Mesendoderm (in vitro differentiated cells): ENCODE measurements around the gene TJP2.
A peak's percentile ranks its signal among the peaks of the same experiment; 100 is the strongest.

ENCODE experiments used
- DNase-seq: peaks from one replicate; pipeline ENCODE4 v3.0.0; 2013
- H2AK5ac ChIP-seq: 2 replicates; pipeline ENCODE4 v1.6.1; 2013; ENCODE audit warnings: low read length, inconsistent platforms
- H2BK120ac ChIP-seq: 2 replicates; pipeline ENCODE4 v1.6.1; 2013; ENCODE audit warnings: low read depth, mild to moderate bottlenecking, low read length, moderate library complexity, mixed read lengths
- H2BK15ac ChIP-seq: replicated peaks from 2 replicates; pipeline ENCODE4 v1.6.1; 2013; ENCODE audit warnings: low read depth, mild to moderate bottlenecking, moderate library complexity
- H2BK5ac ChIP-seq: 2 replicates; pipeline ENCODE4 v1.6.1; 2013; ENCODE audit warnings: low read length, inconsistent platforms
- H3K18ac ChIP-seq: 2 replicates; pipeline ENCODE4 v1.6.1; 2013; ENCODE audit warnings: mild to moderate bottlenecking, low read length, mixed read lengths
- H3K23ac ChIP-seq: one replicate; pipeline ENCODE4 v1.6.1; 2013; ENCODE audit warnings: low read length
- H3K27ac ChIP-seq: 2 replicates; pipeline ENCODE4 v1.5.1; 2013; ENCODE audit warnings: low read depth, mild to moderate bottlenecking, inconsistent platforms, low read length, moderate library complexity
- H3K27me3 ChIP-seq: 2 replicates; pipeline ENCODE4 v1.6.1; 2013; ENCODE audit warnings: low read length, control low read depth, mild to moderate bottlenecking, inconsistent platforms; ENCODE audit not compliant: insufficient read depth, poor library complexity
- H3K36me3 ChIP-seq: 2 replicates; pipeline ENCODE4 v1.6.1; 2013; ENCODE audit warnings: low read length, inconsistent platforms; ENCODE audit not compliant: control insufficient read depth, insufficient read depth
- H3K4ac ChIP-seq: one replicate; pipeline ENCODE4 v1.6.1; 2013; ENCODE audit warnings: low read depth, mild to moderate bottlenecking, low read length, moderate library complexity
- H3K4me1 ChIP-seq: 2 replicates; pipeline ENCODE4 v1.6.1; 2013; ENCODE audit warnings: low read depth, low read length, inconsistent platforms; ENCODE audit not compliant: control insufficient read depth
- H3K4me2 ChIP-seq: 2 replicates; pipeline ENCODE4 v1.6.1; 2013; ENCODE audit warnings: low read length
- H3K4me3 ChIP-seq: 2 replicates; pipeline ENCODE4 v1.5.1; 2013; ENCODE audit warnings: mild to moderate bottlenecking, low read length
- H3K56ac ChIP-seq: one replicate; pipeline ENCODE4 v1.6.1; 2013; ENCODE audit warnings: low read length
- H3K79me1 ChIP-seq: 2 replicates; pipeline ENCODE4 v1.6.1; 2013; ENCODE audit warnings: low read length, inconsistent platforms
- H3K79me2 ChIP-seq: 2 replicates; pipeline ENCODE4 v1.6.1; 2013; ENCODE audit warnings: mild to moderate bottlenecking, low read length; ENCODE audit not compliant: control insufficient read depth, insufficient read depth
- H3K9ac ChIP-seq: 2 replicates; pipeline ENCODE4 v1.6.1; 2013; ENCODE audit warnings: low read length, inconsistent platforms
- H4K5ac ChIP-seq: one replicate; pipeline ENCODE4 v1.6.1; 2013; ENCODE audit warnings: low read length
- H4K8ac ChIP-seq: one replicate; pipeline ENCODE4 v1.6.1; 2013; ENCODE audit warnings: low read depth, mild to moderate bottlenecking, control low read depth, low read length, moderate library complexity
- WGBS: extraction: QIAGEN DNeasy Blood & Tissue Kit; methylation state at CpG from one replicate; pipeline ENCODE4 v1.1.7; 2013; ENCODE audit warnings: low lambda C conversion rate, missing lambda C conversion rate; ENCODE audit not compliant: insufficient coverage; ENCODE audit errors: extremely low coverage; 5-methylcytosine and 5-hydroxymethylcytosine counted together

The TJP2 gene

DNA sequence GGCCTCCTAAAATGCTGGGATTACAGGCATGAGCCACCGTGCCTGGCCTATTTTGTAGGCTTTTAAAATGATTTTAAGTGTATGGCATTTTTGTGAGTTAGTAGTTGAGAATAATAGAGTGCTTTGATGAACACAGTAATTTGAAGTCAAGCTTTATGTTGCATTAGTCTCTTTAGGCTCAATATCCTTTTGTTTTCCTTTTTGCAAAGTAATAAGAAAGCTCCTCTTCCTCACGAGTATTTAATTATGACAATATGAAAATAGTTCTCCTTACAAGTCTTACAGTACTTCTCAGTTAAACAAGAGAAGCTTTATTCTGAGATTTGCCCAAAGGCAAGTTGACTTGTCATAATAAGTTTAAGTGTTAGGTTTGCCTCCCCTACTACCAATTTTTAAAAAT lies 69.0 kb downstream of the TJP2 start:
- H3K79me2 ChIP-seq: no peaks in the 10 kb centered on the region
- no peak overlapping the region for H2BK120ac ChIP-seq
- H2BK15ac ChIP-seq: no peak overlapping the region
- H3K56ac ChIP-seq: no peak overlapping the region
- H4K8ac ChIP-seq: no peak overlapping the region
- no peaks in the 10 kb centered on the region for H3K4me1 ChIP-seq
- no peaks in the 10 kb centered on the region for H3K36me3 ChIP-seq
- DNase-seq: no peak
- no peak overlapping the region for H3K18ac ChIP-seq
- H3K27me3 ChIP-seq: no peaks in the 10 kb centered on the region
- no peak overlapping the region for H3K23ac ChIP-seq
- H3K27ac ChIP-seq: no peak overlapping the region
- no peak overlapping the region for H3K9ac ChIP-seq
- H4K5ac ChIP-seq: no peak overlapping the region
- H3K4ac ChIP-seq: no peak overlapping the region
- H2AK5ac ChIP-seq: no peak overlapping the region
- H2BK5ac ChIP-seq: no peak overlapping the region
- no peak overlapping the region for H3K4me2 ChIP-seq
- no peak overlapping the region for H3K4me3 ChIP-seq
- H3K79me1 ChIP-seq: no peaks in the 10 kb centered on the region
- no CpG with 5 or more reads among the region's 2 CpGs for WGBS

DNA sequence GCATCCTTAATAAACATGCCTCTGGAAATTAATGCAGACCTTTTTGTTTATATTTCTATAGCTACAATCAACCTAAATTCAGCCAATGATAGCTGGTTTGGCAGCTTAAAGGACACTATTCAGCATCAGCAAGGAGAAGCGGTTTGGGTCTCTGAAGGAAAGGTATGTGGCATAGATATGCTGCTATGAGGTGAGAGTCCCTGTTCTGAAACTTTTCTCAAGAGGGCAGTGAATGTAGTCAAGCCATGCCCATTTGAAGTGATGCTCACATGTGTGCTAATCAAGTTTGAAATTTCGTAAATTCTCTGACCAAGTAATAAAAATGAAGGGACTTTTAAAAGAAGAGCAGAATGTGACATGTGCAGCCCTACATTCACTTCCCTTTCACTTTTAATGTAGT lies 72.6 kb downstream of the TJP2 start:
- H3K4ac ChIP-seq: no peak overlapping the region
- H3K18ac ChIP-seq: no peak overlapping the region
- no peak overlapping the region for H2BK120ac ChIP-seq
- no peaks in the 10 kb centered on the region for H3K79me2 ChIP-seq
- H3K27me3 ChIP-seq: no peaks in the 10 kb centered on the region
- DNase-seq: no peak
- H2BK15ac ChIP-seq: no peak overlapping the region
- no peak overlapping the region for H2BK5ac ChIP-seq
- no peak overlapping the region for H3K23ac ChIP-seq
- H3K4me3 ChIP-seq: no peak overlapping the region
- H3K56ac ChIP-seq: no peak overlapping the region
- no peak overlapping the region for H2AK5ac ChIP-seq
- H3K36me3 ChIP-seq: no peaks in the 10 kb centered on the region
- H3K9ac ChIP-seq: no peak overlapping the region
- H4K5ac ChIP-seq: no peak overlapping the region
- H3K4me1 ChIP-seq: no peaks in the 10 kb centered on the region
- WGBS: no CpG with 5 or more reads among the region's 2 CpGs
- H3K4me2 ChIP-seq: no peak overlapping the region
- H3K27ac ChIP-seq: no peak overlapping the region
- H4K8ac ChIP-seq: no peak overlapping the region
- no peaks in the 10 kb centered on the region for H3K79me1 ChIP-seq

DNA sequence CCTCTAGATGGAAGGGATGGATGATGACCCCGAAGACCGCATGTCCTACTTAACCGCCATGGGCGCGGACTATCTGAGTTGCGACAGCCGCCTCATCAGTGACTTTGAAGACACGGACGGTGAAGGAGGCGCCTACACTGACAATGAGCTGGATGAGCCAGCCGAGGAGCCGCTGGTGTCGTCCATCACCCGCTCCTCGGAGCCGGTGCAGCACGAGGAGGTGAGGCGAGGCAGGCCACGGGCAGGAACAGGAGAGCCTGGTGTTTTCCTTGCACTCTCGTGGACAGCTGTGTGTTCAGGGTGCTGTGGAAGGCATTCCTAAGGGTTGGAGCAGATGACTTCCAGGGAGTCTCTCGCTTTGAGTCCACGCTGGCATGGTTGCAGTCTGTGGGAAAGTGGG lies 73.9 kb downstream of the TJP2 start:
- no peaks in the 10 kb centered on the region for H3K36me3 ChIP-seq
- WGBS: no CpG with 5 or more reads among the region's 22 CpGs
- no peaks in the 10 kb centered on the region for H3K79me2 ChIP-seq

DNA sequence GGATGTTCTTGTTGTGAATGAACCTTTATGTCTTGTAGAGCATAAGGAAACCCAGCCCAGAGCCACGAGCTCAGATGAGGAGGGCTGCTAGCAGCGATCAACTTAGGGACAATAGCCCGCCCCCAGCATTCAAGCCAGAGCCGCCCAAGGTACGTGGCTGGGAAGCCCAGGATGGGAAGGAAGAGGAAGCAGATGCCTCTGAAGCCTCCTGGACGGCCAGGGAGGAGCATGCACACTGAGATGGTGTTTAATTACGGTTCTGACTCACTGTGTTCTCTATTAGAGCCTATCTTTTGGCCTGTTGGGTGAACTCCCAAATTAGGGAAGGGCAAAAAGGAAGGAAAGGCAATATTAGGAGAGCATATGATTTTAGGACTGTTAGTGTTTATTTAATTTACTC lies 75.3 kb downstream of the TJP2 start:
- Histone ChIP-seq H3K4me1 (no peaks in the 10 kb centered on the region), H2BK5ac (no peak overlapping the region), H3K4me2 (no peak overlapping the region), H3K36me3 (no peaks in the 10 kb centered on the region), H3K27me3 (no peaks in the 10 kb centered on the region), H3K4me3 (no peak overlapping the region), H4K8ac (no peak overlapping the region), H2BK15ac (no peak overlapping the region), H4K5ac (no peak overlapping the region), H3K23ac (peak overlapping the region; percentile 30), H3K27ac (no peak overlapping the region), H3K79me1 (no peaks in the 10 kb centered on the region), H3K9ac (no peak overlapping the region), H2AK5ac (no peak overlapping the region), H3K4ac (no peak overlapping the region), H3K79me2 (no peaks in the 10 kb centered on the region), H2BK120ac (no peak overlapping the region), H3K18ac (no peak overlapping the region), H3K56ac (no peak overlapping the region)
- no CpG with 5 or more reads among the region's 7 CpGs for WGBS
- no peak for DNase-seq

More for the DNA sequence above, 73.9 kb downstream of the TJP2 start:
- Histone ChIP-seq H3K4ac (no peak overlapping the region), H4K5ac (no peak overlapping the region), H3K18ac (no peak overlapping the region), H4K8ac (no peak overlapping the region), H3K56ac (no peak overlapping the region), H3K23ac (no peak overlapping the region), H2BK120ac (no peak overlapping the region), H3K4me2 (no peak overlapping the region), H2BK15ac (no peak overlapping the region), H3K9ac (no peak overlapping the region), H3K79me1 (no peaks in the 10 kb centered on the region), H3K4me3 (no peak overlapping the region), H3K4me1 (no peaks in the 10 kb centered on the region), H3K27me3 (no peaks in the 10 kb centered on the region), H3K27ac (no peak overlapping the region), H2BK5ac (no peak overlapping the region), H2AK5ac (no peak overlapping the region)
- DNase-seq: no peak

DNA sequence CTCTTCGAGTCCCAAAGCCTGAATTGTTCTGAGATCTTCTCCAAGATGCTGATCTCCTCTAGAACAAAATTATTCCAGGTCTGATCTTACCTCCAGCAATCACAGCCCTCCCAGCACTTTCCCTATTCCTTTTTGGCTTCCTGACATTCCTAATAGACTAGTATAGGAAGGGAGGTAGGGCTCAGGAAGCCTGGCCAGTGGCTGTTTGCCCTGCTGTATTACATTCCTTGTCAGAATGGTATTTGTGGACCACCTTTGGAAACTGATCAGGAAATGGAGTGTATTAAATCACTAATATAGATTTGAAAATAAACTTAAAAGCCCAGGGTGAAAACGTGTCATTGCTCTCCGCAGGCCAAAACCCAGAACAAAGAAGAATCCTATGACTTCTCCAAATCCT lies 76.6 kb downstream of the TJP2 start:
- H3K23ac ChIP-seq: no peak overlapping the region
- no peaks in the 10 kb centered on the region for H3K79me1 ChIP-seq
- no peaks in the 10 kb centered on the region for H3K36me3 ChIP-seq
- no peak overlapping the region for H3K4me3 ChIP-seq
- H2BK120ac ChIP-seq: no peak overlapping the region
- no peak overlapping the region for H3K56ac ChIP-seq
- H3K27me3 ChIP-seq: no peaks in the 10 kb centered on the region
- H3K18ac ChIP-seq: no peak overlapping the region
- H3K9ac ChIP-seq: no peak overlapping the region
- no CpG with 5 or more reads among the region's 3 CpGs for WGBS
- H3K4me1 ChIP-seq: no peaks in the 10 kb centered on the region
- no peak overlapping the region for H4K8ac ChIP-seq
- H3K4me2 ChIP-seq: no peak overlapping the region
- no peak for DNase-seq
- H3K27ac ChIP-seq: no peak overlapping the region
- no peak overlapping the region for H3K4ac ChIP-seq
- no peak overlapping the region for H2AK5ac ChIP-seq
- H4K5ac ChIP-seq: no peak overlapping the region
- no peak overlapping the region for H2BK5ac ChIP-seq
- no peaks in the 10 kb centered on the region for H3K79me2 ChIP-seq
- H2BK15ac ChIP-seq: no peak overlapping the region

DNA sequence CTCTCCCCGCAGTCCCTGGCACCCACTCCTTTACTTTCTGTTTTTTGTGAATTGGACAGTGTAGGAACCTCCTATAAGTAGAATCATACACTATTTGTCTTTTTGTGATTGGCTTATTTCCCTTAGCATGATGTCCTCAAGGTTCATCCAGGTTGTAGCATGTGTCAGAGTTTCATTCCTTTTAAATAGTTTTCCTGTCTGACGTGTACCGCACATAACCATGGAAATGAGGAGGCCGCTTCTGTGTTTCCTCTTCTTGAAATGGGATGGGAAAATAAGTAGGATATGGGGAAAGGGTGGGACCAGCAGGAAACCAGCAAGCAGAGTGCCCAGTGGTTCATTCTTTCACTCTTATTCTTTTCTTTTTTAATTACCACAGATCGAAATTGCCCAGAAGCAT lies 78.4 kb downstream of the TJP2 start:
- Histone ChIP-seq H2AK5ac (no peak overlapping the region), H3K56ac (no peak overlapping the region), H3K36me3 (no peaks in the 10 kb centered on the region), H2BK15ac (no peak overlapping the region), H3K9ac (no peak overlapping the region), H3K18ac (no peak overlapping the region), H3K4me1 (no peaks in the 10 kb centered on the region), H2BK5ac (no peak overlapping the region), H3K27ac (no peak overlapping the region), H3K79me1 (no peaks in the 10 kb centered on the region), H2BK120ac (no peak overlapping the region), H3K27me3 (no peaks in the 10 kb centered on the region), H3K23ac (no peak overlapping the region), H3K4me2 (no peak overlapping the region), H3K4ac (no peak overlapping the region), H4K5ac (no peak overlapping the region), H3K79me2 (no peaks in the 10 kb centered on the region), H3K4me3 (no peak overlapping the region), H4K8ac (no peak overlapping the region)
- no peak for DNase-seq
- WGBS: no CpG with 5 or more reads among the region's 5 CpGs
